ENCODE data around the gene CDK5R2.

The CDK5R2 gene

GRCh38 chr2:218980735-218981389 lies 21.4 kb downstream of the CDK5R2 start:
- H3K4me3 ChIP-seq (ENCODE audit: low read length), result no peak overlapping the region
- TF ChIP-seq ZNF274 (IDR thresholded peaks at IDR 0.05; ENCODE audit: low read depth, low read length), result no peak

GRCh38 chr2:218981390-218981880 lies 22.0 kb downstream of the CDK5R2 start:
- H3K4me3 ChIP-seq (ENCODE audit: low read length), result no peak overlapping the region

GRCh38 chr2:218981881-218982585 lies 22.6 kb downstream of the CDK5R2 start:
- H3K4me3 ChIP-seq (ENCODE audit: low read length), result no peak overlapping the region
- no peak for TF ChIP-seq ZNF274 (IDR thresholded peaks at IDR 0.05; ENCODE audit: low read depth, low read length)

More at GRCh38 chr2:218981390-218981880, 22.0 kb downstream of the CDK5R2 start:
- TF ChIP-seq ZNF274 (IDR thresholded peaks at IDR 0.05; ENCODE audit: low read depth, low read length), result no peak

GRCh38 chr2:218982586-218983262 lies 23.3 kb downstream of the CDK5R2 start:
- TF ChIP-seq ZNF274 (IDR thresholded peaks at IDR 0.05; ENCODE audit: low read depth, low read length), result no peak

GRCh38 chr2:218983263-218983933 lies 23.9 kb downstream of the CDK5R2 start:
- H3K4me3 ChIP-seq (ENCODE audit: low read length), result no peak overlapping the region
- TF ChIP-seq ZNF274 (IDR thresholded peaks at IDR 0.05; ENCODE audit: low read depth, low read length), result no peak

More at GRCh38 chr2:218982586-218983262, 23.3 kb downstream of the CDK5R2 start:
- no peak overlapping the region for H3K4me3 ChIP-seq (ENCODE audit: low read length)

- no peak for TF ChIP-seq ZNF274 (IDR thresholded peaks at IDR 0.05; ENCODE audit: low read depth, low read length)
- no peak overlapping the region for H3K4me3 ChIP-seq (ENCODE audit: low read length)
Measured at GRCh38 chr2:218983934-218984238, 24.4 kb downstream of the CDK5R2 start.

- no peak overlapping the region for H3K4me3 ChIP-seq (ENCODE audit: low read length)
- TF ChIP-seq ZNF274 (IDR thresholded peaks at IDR 0.05; ENCODE audit: low read depth, low read length), result no peak
Measured at GRCh38 chr2:218984239-218985020, 25.0 kb downstream of the CDK5R2 start.

- H3K4me3 ChIP-seq (ENCODE audit: low read length), result no peak within 1 kb of the TSS
- TF ChIP-seq ZNF274 (IDR thresholded peaks at IDR 0.05; ENCODE audit: low read depth, low read length), result no peak
Measured at GRCh38 chr2:218985021-218985324, 25.5 kb downstream of the CDK5R2 start, which contains the start of gene FEV. Gene FEV (minus strand): TSS chr2:218985184. CDS start chr2:218985075, 109 bp downstream.

GRCh38 chr2:218985325-218986091 lies 26.0 kb downstream of the CDK5R2 start:
- H3K4me3 ChIP-seq (ENCODE audit: low read length), result no peak overlapping the region
- TF ChIP-seq ZNF274 (IDR thresholded peaks at IDR 0.05; ENCODE audit: low read depth, low read length), result no peak

GRCh38 chr2:218986148-218986761 lies 26.8 kb downstream of the CDK5R2 start:
- no peak for TF ChIP-seq ZNF274 (IDR thresholded peaks at IDR 0.05; ENCODE audit: low read depth, low read length)

GRCh38 chr2:218988164-218988563 lies 28.7 kb downstream of the CDK5R2 start:
- H3K4me3 ChIP-seq (ENCODE audit: low read length), result no peak overlapping the region
- no peak for TF ChIP-seq ZNF274 (IDR thresholded peaks at IDR 0.05; ENCODE audit: low read depth, low read length)

More at GRCh38 chr2:218986148-218986761, 26.8 kb downstream of the CDK5R2 start:
- no peak overlapping the region for H3K4me3 ChIP-seq (ENCODE audit: low read length)

GRCh38 chr2:218988650-218989049 lies 29.2 kb downstream of the CDK5R2 start:
- no peak for TF ChIP-seq ZNF274 (IDR thresholded peaks at IDR 0.05; ENCODE audit: low read depth, low read length)
- no peak overlapping the region for H3K4me3 ChIP-seq (ENCODE audit: low read length)

All from GM08714 (cell line).